HG03565 (cell line): Measurements from ENCODE around the gene JAM2.
"Not testable (repeated sequence)": the region's sequence is repeated elsewhere in the genome, so short reads cannot be mapped to it uniquely, and the experiment has no call there.

Experiments used
- ATAC-seq: cut with Tn5 transposase; IDR thresholded peaks from one replicate; pipeline ENCODE4 v1.9.1; 2021; ENCODE audit warnings: mild to moderate bottlenecking, moderate library complexity; ENCODE audit not compliant: unreplicated experiment

JAM2 gene

DNA sequence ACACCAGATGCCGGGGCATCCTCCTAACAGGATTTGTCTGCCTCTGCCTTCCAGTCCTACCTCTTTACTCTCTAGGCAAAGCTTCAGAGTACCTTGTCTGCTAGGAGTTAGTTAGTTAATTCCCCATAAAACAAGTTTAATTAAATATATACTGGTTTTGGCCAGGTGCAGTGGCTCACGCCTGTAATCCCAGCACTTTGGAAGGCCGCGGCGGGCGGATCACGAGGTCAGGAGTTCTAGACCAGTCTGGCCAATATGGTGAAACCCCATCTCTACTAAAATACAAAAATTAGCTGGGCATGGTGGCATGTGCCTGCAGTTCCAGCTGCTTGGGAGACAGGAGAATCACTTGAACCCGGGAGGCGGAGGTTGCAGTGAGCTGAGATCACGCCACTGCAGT is 75.0 kb downstream of the JAM2 start:
- not testable (repeated sequence) for ATAC-seq

DNA sequence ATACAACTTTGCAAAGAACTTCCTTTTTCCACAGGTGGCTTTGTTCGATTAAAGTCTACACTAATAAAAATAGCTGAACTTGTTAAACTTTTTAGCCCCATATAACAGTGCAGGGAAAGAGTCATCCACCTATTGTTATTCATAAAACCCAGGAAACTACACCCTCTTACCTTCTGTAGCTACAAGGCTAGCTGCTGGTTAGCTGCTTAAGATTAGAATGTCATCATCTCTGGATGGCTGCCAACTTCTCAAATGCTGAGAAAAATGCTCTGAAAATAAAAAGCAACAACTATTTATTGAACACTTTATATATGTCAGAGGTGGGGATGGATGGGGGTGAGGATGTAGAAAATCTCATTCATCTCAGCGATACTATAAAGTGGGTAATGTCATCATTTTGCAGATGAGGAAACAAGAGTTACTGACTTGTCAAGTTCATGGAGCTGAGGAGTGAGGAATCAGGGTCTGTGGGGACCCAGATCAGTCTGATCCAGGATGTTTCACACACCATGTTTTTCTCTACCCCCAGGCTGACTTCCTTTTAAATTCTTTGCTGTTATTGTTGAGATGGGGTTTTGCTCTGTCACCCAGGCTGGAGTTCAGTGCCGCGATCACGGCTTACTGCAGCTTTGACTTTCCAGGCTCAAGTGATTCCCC is 78.6 kb downstream of the JAM2 start:
- no peak for ATAC-seq

GRCh38 chr21:25721987-25722386 is 82.9 kb downstream of the JAM2 start:
- ATAC-seq: no peak

GRCh38 chr21:25722631-25723030 is 83.6 kb downstream of the JAM2 start:
- no peak for ATAC-seq

DNA sequence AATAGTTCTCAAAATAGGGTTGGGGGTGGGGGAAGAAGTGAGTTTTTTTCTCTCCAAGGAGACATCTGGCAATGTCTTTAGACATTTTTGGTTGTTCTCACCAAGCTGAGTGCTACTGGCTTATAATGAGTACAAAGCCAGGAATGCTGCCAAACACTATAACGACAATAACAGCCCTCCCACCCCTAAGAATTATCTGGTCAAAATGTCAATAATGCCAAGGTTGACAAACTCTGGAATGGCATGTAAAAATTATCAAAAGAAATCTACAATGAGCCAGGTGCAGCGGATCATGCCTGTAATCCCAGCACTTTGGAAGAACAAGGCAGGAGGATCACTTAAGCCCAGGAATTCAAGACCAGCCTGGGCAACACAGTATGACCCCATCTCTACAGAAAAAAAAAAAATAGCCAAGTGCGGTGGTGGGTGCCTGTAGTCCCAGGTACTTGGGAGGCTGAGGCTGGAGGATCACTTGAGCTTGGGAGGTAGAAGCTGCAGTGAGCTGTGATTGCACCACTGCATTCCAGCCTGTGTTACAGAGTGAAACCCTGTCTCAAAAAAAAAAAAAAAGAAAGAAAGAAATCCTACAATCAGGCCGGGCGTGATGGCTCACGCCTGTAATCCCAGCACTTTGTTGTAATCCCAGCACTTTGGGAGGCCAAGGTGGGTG is 93.2 kb downstream of the JAM2 start:
- no peak for ATAC-seq

DNA sequence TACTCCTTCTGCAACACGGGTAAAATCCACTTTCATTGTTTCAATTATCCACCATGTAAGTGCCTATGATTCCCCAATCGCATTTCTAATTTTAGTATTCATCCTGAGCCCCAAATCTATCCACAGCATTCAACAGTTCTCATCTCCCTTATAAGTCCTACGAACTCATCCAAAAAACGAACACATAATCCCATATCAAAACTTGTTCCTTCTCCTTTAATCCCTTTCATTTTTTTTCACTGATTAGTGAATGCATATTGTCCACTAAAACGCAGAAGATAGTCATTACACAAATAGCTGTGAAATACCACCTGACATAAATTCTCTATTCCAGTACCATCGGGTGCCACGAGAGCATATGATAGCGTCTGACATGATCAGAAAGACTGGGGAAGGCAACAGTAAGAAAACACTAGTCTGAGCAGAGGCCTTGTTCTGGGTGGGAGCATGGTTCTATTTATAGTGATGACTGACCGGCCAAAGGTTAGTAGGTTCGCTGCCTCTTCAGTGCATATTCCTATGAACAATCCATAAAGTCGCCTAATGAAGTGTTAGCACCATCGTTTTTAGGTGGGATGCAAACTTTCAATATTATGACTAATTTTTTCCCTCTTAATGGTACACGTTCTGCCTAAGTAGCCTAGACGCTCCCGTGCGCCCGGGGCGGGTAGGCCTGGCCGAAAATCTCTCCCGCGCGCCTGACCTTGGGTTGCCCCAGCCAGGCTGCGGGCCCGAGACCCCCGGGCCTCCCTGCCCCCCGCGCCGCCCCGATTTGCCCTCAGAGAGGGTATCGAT is 95.0 kb downstream of the JAM2 start:
- ATAC-seq: peak; percentile 0

- peak; percentile 1 for ATAC-seq
These were observed 95.5 kb downstream of the JAM2 start for GRCh38 chr21:25734654-25734903.

GRCh38 chr21:25734904-25735645 is 96.0 kb downstream of the JAM2 start, which contains the start of the genes ATP5PF and GABPA:
ATP5PF (minus strand) TSS chr21:25734904; CDS start chr21:25729794, 5,110 bp downstream.
GABPA (plus strand) TSS chr21:25734972; CDS start chr21:25741599, 6,627 bp downstream.
- ATAC-seq: peak; percentile 87

DNA sequence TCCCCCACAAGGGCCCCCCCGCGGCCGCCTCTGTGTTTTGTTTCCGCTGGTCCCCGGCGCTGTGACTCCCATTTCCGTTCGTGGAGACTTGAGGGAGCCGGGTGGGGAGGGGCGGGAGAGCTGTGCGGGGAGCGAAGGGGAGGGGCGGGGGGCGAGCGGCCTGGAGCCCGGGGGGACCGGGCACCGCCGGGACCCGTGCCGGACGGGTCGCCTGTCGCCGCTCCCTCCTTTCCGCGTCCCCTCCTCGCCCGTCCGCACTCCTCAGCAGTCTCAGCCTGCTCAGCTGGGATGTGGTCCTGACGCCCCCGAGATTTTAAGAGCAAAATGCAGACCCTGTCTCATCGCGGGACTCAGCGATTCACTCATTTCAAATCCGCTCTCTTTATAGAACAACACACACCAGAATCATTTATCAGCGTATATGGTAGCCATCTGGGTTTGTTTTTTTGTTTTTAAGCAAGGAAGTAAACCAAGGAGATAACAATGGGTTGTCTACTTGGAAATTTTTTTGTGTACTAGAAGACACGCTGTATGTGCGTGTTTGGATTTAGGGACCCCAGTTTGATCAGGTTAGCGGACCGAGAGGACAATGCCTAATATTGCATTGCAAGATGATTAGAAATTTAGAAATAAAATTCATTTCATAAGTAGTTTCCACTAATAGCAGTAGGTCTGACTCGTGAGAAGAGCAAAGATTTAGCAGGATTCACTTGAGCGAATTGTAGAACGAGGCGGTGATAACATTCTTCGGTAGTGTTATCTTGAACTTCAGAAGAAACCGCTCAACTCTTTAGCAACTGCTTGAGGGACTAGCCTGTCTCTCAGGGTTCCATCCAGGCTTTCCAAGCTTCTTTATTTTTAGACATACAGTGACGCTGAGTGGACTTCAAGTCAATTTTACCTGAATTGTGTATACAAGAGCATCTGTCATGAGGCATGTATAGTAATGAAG is 96.9 kb downstream of the JAM2 start:
- ATAC-seq: peak; percentile 6

DNA sequence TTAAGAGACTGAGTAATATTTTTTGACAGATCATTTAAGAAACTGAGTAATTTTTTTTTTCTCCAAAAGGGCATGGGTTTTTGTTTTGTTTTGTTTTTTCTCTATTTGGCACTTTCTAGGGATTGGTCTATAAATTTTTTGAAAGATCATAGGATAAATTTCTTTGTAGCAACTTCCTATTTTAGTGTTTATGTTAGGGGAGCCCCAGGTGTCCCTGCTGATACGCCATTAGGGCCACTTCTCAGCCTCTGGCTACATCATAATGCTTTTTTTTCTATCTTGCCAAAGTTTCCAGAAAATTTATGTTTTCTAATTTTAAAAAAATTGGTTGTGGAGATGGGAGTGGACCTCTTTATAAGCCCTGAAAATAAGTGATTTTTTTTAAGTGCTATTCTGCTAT is 98.4 kb downstream of the JAM2 start:
- no peak for ATAC-seq

- ATAC-seq: no peak
These were observed 103.8 kb downstream of the JAM2 start for GRCh38 chr21:25742900-25743299.

DNA sequence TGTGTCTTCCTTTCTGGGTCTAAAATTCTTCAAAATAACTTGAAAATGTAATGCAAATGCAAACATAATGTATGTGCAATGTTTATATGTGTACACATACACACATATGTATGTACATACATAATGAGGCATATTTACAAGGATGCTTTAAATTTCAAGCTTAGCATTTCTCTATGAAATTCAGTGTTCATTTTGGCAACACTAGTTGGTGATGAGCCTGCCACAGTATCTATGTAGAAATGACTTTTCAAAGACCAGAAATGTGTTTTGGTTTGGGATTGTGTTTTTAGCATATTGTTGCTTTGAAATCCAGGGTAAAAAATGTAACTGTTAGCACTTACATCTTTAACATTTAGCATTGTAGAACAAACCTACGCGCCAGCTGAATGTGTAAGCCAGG is 105.8 kb downstream of the JAM2 start:
- ATAC-seq: no peak

- ATAC-seq: no peak
These were observed 111.0 kb downstream of the JAM2 start for GRCh38 chr21:25750085-25750484.

- no peak for ATAC-seq
These were observed 113.4 kb downstream of the JAM2 start for GRCh38 chr21:25752416-25752815.

DNA sequence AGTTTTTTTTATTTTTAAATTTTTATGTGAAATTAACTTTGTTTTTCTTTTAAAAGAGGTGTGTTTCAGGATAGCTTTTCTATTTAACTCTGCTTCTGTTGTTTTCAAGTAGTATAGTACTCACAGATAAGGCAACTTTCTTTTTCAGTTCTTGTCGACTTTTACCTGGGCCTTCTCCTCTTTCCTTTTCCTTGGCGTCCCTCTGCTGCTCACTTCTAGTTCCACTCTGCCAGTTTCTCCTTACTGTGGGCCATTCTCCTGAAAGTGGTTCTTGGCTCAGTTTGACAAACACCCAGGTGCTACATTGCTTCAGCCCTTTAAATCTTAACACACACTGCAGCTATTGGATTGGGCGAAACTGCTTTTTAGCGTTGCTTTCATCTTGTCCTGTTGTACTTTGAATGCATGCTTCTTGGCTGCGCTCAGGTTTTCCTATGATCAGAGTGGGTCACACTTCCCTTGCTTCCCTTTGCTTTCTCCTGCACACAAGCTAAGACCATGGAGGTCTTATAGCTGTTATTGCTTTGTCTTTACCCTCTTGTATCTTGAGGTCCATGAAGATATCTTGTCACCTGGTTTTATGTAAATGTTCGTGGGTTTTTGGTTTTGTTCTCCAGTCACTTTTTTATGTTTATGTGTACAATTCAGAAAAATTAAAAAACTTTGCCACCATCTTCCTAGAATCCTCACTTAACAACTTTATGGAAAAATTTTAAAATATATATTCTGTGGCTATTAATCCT is 117.3 kb downstream of the JAM2 start:
- no peak for ATAC-seq

DNA sequence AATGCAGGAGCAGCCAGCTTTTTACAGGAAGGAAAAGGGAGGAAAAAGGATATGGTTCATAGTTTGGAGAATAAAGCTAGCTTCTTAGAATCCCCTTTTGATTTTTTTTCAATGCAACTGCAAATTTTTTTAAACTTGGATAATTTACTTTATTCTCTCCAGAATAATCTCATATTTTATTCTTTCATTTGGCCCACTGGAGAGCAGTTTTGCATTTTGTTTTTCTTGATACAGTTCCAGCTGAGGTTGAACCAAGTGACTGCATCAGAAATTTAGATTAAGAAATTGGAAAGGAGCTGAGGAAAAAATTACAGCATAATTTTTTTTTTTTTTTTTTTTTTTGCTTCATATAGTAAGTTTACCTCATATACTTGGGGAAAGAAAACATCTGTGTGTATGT is 118.5 kb downstream of the JAM2 start:
- ATAC-seq: no peak

GRCh38 chr21:25759573-25759972 is 120.5 kb downstream of the JAM2 start:
- no peak for ATAC-seq

DNA sequence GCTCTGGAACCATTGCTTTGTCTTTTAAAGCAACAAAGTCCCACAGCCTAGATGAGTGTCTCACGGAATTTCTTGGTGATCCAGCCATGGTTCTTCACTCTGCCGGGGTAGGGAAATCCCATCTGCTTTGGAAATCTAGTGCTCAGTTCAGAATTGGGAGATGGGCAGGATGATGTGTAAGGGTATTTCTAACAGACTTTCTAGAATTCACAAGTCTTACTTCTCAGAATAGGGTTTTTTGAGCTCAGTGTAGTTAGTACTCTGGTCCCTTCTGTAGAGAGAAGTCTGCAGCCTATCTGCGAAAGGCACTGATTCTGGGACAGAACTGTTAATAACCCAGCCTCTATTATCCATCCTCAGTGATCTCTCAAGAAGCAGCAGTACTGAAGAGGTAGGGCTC is 121.0 kb downstream of the JAM2 start:
- no peak for ATAC-seq

DNA sequence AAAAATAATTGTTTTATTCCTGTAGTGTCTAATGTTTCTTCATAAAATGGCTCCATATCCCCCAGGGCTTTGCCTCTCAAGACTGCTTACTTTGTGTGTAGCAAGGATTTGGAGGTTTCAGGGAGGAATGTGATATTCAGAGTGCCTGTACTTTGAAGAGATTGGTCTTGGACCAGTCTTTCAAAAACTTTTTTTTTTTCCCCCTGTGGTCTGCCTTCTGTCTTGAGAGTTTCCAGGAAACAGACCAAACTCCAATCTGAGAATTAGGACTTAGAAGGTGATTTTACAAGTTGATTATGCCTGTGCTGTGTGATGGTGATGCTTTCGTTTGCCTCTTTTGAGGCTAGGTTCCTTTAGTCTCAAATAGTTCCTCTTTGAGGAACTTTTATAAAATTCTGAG is 121.6 kb downstream of the JAM2 start:
- ATAC-seq: no peak

- ATAC-seq: no peak
These were observed 125.0 kb downstream of the JAM2 start for GRCh38 chr21:25764065-25764464.
